ENCODE data around the gene MTMR1.

The MTMR1 gene

DNA sequence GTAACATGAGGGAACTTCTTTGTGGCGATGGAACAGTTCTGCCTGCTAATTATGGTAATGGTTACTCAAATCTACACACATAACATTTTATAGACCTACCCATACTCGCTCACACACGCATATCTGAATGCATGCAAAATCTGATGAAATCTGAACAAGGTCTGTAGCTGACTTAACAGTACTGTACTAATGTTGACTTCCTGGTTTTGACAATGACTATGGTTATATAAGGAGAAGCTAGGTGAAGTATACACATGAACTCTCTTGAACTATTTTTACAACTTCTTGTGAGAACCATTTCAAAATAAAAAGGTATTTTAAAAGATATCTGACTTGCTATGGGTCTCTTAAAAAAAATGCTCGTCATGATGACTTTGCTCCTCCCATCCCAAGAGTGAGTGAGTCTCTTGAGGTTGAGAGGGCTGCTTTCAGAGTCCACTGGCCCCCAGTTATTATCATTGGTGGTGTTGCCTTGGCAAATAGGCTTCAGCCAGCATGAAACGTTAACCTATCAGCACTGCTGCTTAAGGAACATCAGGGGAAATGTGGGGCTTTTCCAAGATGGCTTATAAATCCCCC, 99.8 kb downstream of the MTMR1 start:
- H3K4me3 ChIP-seq (ENCODE audit: low read depth, low read length) = no peak overlapping the region
- TF ChIP-seq, protein P1, sequence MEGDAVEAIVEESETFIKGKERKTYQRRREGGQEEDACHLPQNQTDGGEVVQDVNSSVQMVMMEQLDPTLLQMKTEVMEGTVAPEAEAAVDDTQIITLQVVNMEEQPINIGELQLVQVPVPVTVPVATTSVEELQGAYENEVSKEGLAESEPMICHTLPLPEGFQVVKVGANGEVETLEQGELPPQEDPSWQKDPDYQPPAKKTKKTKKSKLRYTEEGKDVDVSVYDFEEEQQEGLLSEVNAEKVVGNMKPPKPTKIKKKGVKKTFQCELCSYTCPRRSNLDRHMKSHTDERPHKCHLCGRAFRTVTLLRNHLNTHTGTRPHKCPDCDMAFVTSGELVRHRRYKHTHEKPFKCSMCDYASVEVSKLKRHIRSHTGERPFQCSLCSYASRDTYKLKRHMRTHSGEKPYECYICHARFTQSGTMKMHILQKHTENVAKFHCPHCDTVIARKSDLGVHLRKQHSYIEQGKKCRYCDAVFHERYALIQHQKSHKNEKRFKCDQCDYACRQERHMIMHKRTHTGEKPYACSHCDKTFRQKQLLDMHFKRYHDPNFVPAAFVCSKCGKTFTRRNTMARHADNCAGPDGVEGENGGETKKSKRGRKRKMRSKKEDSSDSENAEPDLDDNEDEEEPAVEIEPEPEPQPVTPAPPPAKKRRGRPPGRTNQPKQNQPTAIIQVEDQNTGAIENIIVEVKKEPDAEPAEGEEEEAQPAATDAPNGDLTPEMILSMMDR (IDR thresholded peaks at IDR 0.05; ENCODE audit: insufficient read depth, low read depth, low read length, missing control alignments) = no peak

DNA sequence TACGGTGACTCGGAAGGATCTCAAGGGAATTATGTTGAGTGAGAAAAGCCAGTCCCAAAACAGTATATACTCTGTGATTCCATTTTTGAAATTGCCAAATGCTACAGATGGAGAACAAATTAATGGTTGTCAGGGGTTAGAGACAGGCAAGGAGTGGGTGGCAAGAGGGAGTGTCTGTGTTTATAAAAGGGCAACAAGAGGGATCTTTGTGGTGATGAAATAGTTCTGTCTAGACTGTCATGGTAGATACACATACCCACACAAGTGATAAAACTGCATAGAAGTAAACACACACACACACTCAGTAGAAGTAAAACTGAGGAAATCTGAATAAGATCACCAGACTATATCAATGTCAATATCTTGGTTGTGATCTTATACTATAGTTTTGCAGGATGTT, 112.5 kb downstream of the MTMR1 start:
- TF ChIP-seq, protein P1 (IDR thresholded peaks at IDR 0.05; ENCODE audit: insufficient read depth, low read depth, low read length, missing control alignments) = no peak
- H3K4me3 ChIP-seq (ENCODE audit: low read depth, low read length) = no peak overlapping the region
- no peak for DNase-seq (ENCODE audit: low read depth)

More for the DNA sequence above, 99.8 kb downstream of the MTMR1 start:
- no peak for DNase-seq (ENCODE audit: low read depth)

DNA sequence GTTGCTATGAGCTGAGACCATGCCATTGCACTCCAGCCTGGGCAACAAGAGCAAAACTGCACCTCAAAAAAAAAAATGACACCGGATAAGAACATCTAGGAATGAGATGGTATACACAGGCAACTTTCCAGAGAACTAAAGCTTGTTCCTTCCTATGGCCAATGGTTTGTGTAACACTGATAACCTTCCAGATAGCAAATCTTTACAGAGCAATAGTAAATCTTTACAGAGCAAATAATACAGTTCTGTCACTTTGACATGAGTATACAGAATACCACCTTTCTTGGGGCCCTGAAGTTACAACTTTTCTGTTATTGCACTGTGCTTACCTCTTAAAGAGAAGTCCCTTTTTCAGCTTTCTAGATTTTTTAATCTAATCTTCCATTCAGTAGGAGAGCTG, 113.6 kb downstream of the MTMR1 start:
- no peak overlapping the region for H3K4me3 ChIP-seq (ENCODE audit: low read depth, low read length)
- TF ChIP-seq, protein P1 (IDR thresholded peaks at IDR 0.05; ENCODE audit: insufficient read depth, low read depth, low read length, missing control alignments) = no peak
- no peak for DNase-seq (ENCODE audit: low read depth)

DNA sequence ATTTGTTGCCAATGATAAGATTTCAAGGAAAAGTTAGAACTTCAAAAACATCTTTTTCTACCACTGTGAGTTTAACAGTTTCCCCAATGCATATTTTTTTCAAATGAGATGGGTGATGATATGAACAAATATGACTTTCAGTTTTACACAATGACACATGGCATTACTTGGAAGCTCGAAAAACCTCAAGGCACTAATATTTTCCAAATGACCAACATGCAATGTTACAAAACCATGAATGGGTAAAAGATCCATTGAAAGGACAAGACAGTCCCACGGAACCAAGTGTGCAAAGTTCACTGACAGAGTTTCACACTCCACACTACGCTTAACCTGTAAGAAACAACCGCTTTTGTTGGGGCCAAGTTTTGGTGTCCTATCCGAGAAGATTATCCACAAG, 120.7 kb downstream of the MTMR1 start:
- TF ChIP-seq, protein P1 (IDR thresholded peaks at IDR 0.05; ENCODE audit: insufficient read depth, low read depth, low read length, missing control alignments) = no peak
- no peak for DNase-seq (ENCODE audit: low read depth)

More for the DNA sequence above, 120.7 kb downstream of the MTMR1 start:
- H3K4me3 ChIP-seq (ENCODE audit: low read depth, low read length) = no peak overlapping the region

Measured in GM12865 (cell line).